Measurements from ENCODE around the gene CAGE1.

GRCh38 chr6:7301702-7302101 is 87.8 kb downstream of the CAGE1 start:
- TF ChIP-seq EZH2 (IDR thresholded peaks at IDR 0.05; ENCODE audit: low read length): no peak
- TF ChIP-seq, protein P1, sequence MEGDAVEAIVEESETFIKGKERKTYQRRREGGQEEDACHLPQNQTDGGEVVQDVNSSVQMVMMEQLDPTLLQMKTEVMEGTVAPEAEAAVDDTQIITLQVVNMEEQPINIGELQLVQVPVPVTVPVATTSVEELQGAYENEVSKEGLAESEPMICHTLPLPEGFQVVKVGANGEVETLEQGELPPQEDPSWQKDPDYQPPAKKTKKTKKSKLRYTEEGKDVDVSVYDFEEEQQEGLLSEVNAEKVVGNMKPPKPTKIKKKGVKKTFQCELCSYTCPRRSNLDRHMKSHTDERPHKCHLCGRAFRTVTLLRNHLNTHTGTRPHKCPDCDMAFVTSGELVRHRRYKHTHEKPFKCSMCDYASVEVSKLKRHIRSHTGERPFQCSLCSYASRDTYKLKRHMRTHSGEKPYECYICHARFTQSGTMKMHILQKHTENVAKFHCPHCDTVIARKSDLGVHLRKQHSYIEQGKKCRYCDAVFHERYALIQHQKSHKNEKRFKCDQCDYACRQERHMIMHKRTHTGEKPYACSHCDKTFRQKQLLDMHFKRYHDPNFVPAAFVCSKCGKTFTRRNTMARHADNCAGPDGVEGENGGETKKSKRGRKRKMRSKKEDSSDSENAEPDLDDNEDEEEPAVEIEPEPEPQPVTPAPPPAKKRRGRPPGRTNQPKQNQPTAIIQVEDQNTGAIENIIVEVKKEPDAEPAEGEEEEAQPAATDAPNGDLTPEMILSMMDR (optimal IDR thresholded peaks at IDR 0.05 in 1 of 3, IDR thresholded peaks at IDR 0.05 in 1 of 3, conservative IDR thresholded peaks at IDR 0.05 in 1 of 3; ENCODE audit: extremely low read depth in 1 of 3, insufficient read depth in 2 of 3, low read length in 3 of 3): no peak

All from keratinocyte (primary cell).